Sigmoid colon (tissue), 4 donors: ENCODE measurements around the gene KDM4D.

Experiments used
- EP300 ChIP-seq, 4 donors: sonication (generic); formaldehyde crosslinking; IDR thresholded peaks; one replicate each; pipeline ENCODE4 v1.6.1; 2017; ENCODE audit warnings: antibody characterized with exemption in 4 of 4
- POLR2A ChIP-seq, 2 donors: fragments of 450-650 bp; IDR thresholded peaks; one replicate each; pipeline ENCODE4 v1.6.1; 2016; ENCODE audit warnings: antibody characterized with exemption in 2 of 2, mild to moderate bottlenecking in 2 of 2, moderate library complexity in 2 of 2
- POLR2AphosphoS5 ChIP-seq, 4 donors: sonication (generic); formaldehyde crosslinking; IDR thresholded peaks; one replicate each; pipeline ENCODE4 v1.6.1; 2017; ENCODE audit warnings: antibody characterized with exemption in 4 of 4
- TF ChIP-seq, protein P1 (sequence below), 4 experiments: fragments of 450-650 bp in 3 of 4; fragments of 200-600 bp in 1 of 4; IDR thresholded peaks; one replicate each; pipeline ENCODE4 v1.5.1; 2016 to 2019; ENCODE audit warnings: antibody characterized with exemption in 4 of 4, mild to moderate bottlenecking in 3 of 4, moderate library complexity in 2 of 4

DNA sequence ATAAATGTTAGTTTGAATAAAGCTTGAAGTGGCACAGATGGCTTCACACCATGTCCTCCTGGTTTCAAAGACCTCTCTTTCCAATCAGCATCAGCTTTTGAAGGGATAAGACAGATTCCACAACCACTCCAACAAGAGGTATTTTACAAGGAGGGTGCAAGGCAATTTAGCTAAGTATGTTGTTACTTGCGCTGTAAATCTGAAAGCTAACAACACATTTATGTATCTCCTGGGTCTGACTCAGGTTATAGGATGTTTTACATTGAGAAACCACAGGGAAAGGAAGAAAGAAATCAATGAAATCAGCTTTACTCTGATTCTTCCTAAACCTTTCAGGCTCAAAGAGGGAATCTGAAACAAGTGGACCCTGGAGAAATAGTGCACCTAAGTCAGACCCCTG, 12.3 kb upstream of the KDM4D start:
- TF ChIP-seq, protein P1, sequence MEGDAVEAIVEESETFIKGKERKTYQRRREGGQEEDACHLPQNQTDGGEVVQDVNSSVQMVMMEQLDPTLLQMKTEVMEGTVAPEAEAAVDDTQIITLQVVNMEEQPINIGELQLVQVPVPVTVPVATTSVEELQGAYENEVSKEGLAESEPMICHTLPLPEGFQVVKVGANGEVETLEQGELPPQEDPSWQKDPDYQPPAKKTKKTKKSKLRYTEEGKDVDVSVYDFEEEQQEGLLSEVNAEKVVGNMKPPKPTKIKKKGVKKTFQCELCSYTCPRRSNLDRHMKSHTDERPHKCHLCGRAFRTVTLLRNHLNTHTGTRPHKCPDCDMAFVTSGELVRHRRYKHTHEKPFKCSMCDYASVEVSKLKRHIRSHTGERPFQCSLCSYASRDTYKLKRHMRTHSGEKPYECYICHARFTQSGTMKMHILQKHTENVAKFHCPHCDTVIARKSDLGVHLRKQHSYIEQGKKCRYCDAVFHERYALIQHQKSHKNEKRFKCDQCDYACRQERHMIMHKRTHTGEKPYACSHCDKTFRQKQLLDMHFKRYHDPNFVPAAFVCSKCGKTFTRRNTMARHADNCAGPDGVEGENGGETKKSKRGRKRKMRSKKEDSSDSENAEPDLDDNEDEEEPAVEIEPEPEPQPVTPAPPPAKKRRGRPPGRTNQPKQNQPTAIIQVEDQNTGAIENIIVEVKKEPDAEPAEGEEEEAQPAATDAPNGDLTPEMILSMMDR (IDR thresholded peaks at IDR 0.05) = no peak
- TF ChIP-seq POLR2A (IDR thresholded peaks at IDR 0.05) (no peak), EP300 (IDR thresholded peaks at IDR 0.05) (no peak), POLR2AphosphoS5 (IDR thresholded peaks at IDR 0.05) (no peak)
